ENCODE data around the gene CDH3. TPM values are rescaled to one million over a fixed set of nuclear protein-coding genes. Genes with fewer than 3 reads are reported as not detected.

The CDH3 gene
- total and polyA plus RNA-seq, 10 of the 15 experiments (the other 5 are each of a cell fraction or from before 2014, with no cell fraction given): 0.05 to 0.44 (median 0.12) TPM; not detected in 5

- TF ChIP-seq ELK1 (IDR thresholded peaks at IDR 0.05; ENCODE audit: low read depth, low read length): no peak
- no peak for TF ChIP-seq CHD4 (IDR thresholded peaks at IDR 0.05)
- no peak for TF ChIP-seq ZNF274 (IDR thresholded peaks at IDR 0.05; ENCODE audit: insufficient read depth, insufficient read length)
- no peak for TF ChIP-seq CTCF (IDR thresholded peaks at IDR 0.05 in 2 of 3, conservative IDR thresholded peaks at IDR 0.05 in 1 of 3; ENCODE audit: control insufficient read depth in 2 of 3, extremely low read depth in 1 of 3, insufficient read depth in 1 of 3, low read depth in 3 of 3, low read length in 3 of 3)
- TF ChIP-seq TCF12 (IDR thresholded peaks at IDR 0.05; ENCODE audit: low read depth, low read length): peak; percentile 80
- TF ChIP-seq RAD51 (IDR thresholded peaks at IDR 0.05): peak; percentile 40
- peak; percentile 73 for TF ChIP-seq ZNF217 (IDR thresholded peaks at IDR 0.05)
- TF ChIP-seq MTA3 (IDR thresholded peaks at IDR 0.05; ENCODE audit: borderline replicate concordance, low read length): peak; percentile 69; the same call in 1 of the 2 replicates
- TF ChIP-seq JUND (IDR thresholded peaks at IDR 0.05; ENCODE audit: low read depth, low read length): no peak
- TF ChIP-seq RELA (IDR thresholded peaks at IDR 0.05; ENCODE audit: borderline replicate concordance, partially characterized antibody): peak; percentile 79
- TF ChIP-seq TCF7 (IDR thresholded peaks at IDR 0.05; ENCODE audit: borderline replicate concordance): 0 out of 2 replicates have a peak, but pooled peaks have one; percentile 18
- TF ChIP-seq NFIC (IDR thresholded peaks at IDR 0.05; ENCODE audit: low read depth, low read length): peak; percentile 83
- TF ChIP-seq RELB (IDR thresholded peaks at IDR 0.05; ENCODE audit: low read depth): peak; percentile 71
- no peak for TF ChIP-seq FOS (IDR thresholded peaks at IDR 0.05; ENCODE audit: borderline replicate concordance, extremely low read depth, insufficient read length)
Observed at GRCh38 chr16:68719993-68720489, 74.9 kb downstream of the CDH3 start (continued).
